DOHH2 (cell line): ENCODE data around the gene ADAM10.

Experiments
- H3F3A ChIP-seq: fragments of 200-600 bp; sonication (generic), shearing (Covaris generic); 2 replicates; pipeline ENCODE4 v1.6.0; 2016; ENCODE audit warnings: antibody characterized with exemption, mild to moderate bottlenecking; ENCODE audit not compliant: control insufficient read depth, insufficient read depth
- H3K27ac ChIP-seq: fragments of 200-600 bp; sonication (generic); 2 replicates; pipeline ENCODE4 v1.5.1; 2014; ENCODE audit warnings: low read depth, mild to moderate bottlenecking, low read length, moderate library complexity
- H3K27me3 ChIP-seq: fragments of 200-600 bp; sonication (generic); 2 replicates; pipeline ENCODE4 v1.6.1; 2014; ENCODE audit warnings: mild to moderate bottlenecking, low read length, mixed read lengths; ENCODE audit not compliant: control insufficient read depth
- H3K36me3 ChIP-seq: fragments of 200-600 bp; sonication (generic); 2 replicates; pipeline ENCODE4 v1.6.1; 2014; ENCODE audit warnings: mild to moderate bottlenecking, low read length, moderate library complexity, mixed read lengths; ENCODE audit not compliant: control insufficient read depth
- H3K4me1 ChIP-seq: fragments of 200-600 bp; sonication (generic); 2 replicates; pipeline ENCODE4 v1.6.1; 2014; ENCODE audit warnings: mild to moderate bottlenecking, low read length, mixed read lengths; ENCODE audit not compliant: control insufficient read depth
- H3K4me2 ChIP-seq: fragments of 200-600 bp; sonication (generic); 2 replicates; pipeline ENCODE4 v1.6.0; 2014; ENCODE audit warnings: mild to moderate bottlenecking, low read length, moderate library complexity
- H3K4me3 ChIP-seq: fragments of 200-600 bp; sonication (generic); 2 replicates; pipeline ENCODE4 v1.5.1; 2014; ENCODE audit warnings: mild to moderate bottlenecking, low read length, mixed read lengths
- H3K79me2 ChIP-seq: fragments of 200-600 bp; sonication (generic); 2 replicates; pipeline ENCODE4 v1.6.1; 2014; ENCODE audit warnings: mild to moderate bottlenecking, low read length, mixed read lengths; ENCODE audit not compliant: control insufficient read depth
- H3K9me2 ChIP-seq: fragments of 200-600 bp; sonication (generic); replicated peaks from 2 replicates; pipeline ENCODE4 v1.6.1; 2014; ENCODE audit warnings: mild to moderate bottlenecking, low read length, mixed read lengths; ENCODE audit not compliant: control insufficient read depth
- H3K9me3 ChIP-seq: fragments of 200-600 bp; sonication (generic); 2 replicates; pipeline ENCODE4 v1.6.1; 2014; ENCODE audit warnings: antibody characterized with exemption, low read length, mixed read lengths; ENCODE audit not compliant: control insufficient read depth, insufficient read depth
- H4K20me1 ChIP-seq: fragments of 200-600 bp; sonication (generic); 2 replicates; pipeline ENCODE4 v1.6.0; 2014; ENCODE audit warnings: low read depth, mild to moderate bottlenecking, antibody characterized with exemption, low read length, moderate library complexity; ENCODE audit not compliant: control insufficient read depth, insufficient read depth
- EZH2phosphoT487 ChIP-seq: fragments of 200-600 bp; sonication (generic); IDR thresholded peaks from 2 replicates; pipeline ENCODE4 v1.6.1; 2017; ENCODE audit warnings: borderline replicate concordance, mild to moderate bottlenecking, antibody characterized with exemption, low read length, moderate library complexity, mixed read lengths
- TF ChIP-seq, protein P1 (sequence below): fragments of 200-600 bp; sonication (generic); IDR thresholded peaks from one replicate; pipeline ENCODE4 v1.5.1; 2014; ENCODE audit warnings: antibody characterized with exemption, mild to moderate bottlenecking, low read depth, low read length; ENCODE audit not compliant: poor library complexity, severe bottlenecking

ADAM10 gene

DNA sequence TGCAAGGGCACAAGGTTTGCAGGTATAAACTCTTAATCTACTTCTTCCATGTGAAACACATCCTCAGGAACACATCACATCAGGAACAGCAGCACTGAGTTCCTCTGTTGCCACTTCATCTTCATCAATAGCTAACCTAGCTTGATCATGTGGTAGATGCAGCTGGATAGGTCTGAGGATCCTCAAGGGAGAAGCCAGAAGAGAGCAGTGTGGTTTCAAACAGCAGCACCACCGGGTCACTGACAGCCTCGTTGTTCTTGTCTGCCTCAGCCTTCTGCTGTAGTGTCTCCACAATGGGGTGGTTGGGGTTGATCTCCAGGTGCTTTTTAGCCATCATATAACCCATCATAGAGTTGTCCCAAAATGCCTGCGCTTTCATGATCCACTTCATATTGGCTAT lies 58.8 kb downstream of the ADAM10 start:
- Histone ChIP-seq H3K4me2 (no peak overlapping the region), H3K27me3 (no peaks in the 10 kb centered on the region), H3F3A (no peaks in the 10 kb centered on the region), H4K20me1 (peaks cover 4% of the 10 kb centered on the region), H3K36me3 (peaks cover 5% of the 10 kb centered on the region; the same call in 1 of the 2 replicates), H3K4me1 (no peaks in the 10 kb centered on the region), H3K79me2 (peaks cover 65% of the 10 kb centered on the region), H3K4me3 (no peak overlapping the region), H3K9me2 (no peaks in the 10 kb centered on the region), H3K27ac (no peak overlapping the region), H3K9me3 (no peaks in the 10 kb centered on the region)
- TF ChIP-seq EZH2phosphoT487, result no peak
- TF ChIP-seq, protein P1, sequence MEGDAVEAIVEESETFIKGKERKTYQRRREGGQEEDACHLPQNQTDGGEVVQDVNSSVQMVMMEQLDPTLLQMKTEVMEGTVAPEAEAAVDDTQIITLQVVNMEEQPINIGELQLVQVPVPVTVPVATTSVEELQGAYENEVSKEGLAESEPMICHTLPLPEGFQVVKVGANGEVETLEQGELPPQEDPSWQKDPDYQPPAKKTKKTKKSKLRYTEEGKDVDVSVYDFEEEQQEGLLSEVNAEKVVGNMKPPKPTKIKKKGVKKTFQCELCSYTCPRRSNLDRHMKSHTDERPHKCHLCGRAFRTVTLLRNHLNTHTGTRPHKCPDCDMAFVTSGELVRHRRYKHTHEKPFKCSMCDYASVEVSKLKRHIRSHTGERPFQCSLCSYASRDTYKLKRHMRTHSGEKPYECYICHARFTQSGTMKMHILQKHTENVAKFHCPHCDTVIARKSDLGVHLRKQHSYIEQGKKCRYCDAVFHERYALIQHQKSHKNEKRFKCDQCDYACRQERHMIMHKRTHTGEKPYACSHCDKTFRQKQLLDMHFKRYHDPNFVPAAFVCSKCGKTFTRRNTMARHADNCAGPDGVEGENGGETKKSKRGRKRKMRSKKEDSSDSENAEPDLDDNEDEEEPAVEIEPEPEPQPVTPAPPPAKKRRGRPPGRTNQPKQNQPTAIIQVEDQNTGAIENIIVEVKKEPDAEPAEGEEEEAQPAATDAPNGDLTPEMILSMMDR, result no peak

GRCh38 chr15:58689646-58690045 lies 59.9 kb downstream of the ADAM10 start:
- Histone ChIP-seq H4K20me1 (peaks cover 4% of the 10 kb centered on the region), H3F3A (no peaks in the 10 kb centered on the region), H3K4me3 (no peak overlapping the region), H3K4me2 (no peak overlapping the region), H3K9me2 (no peaks in the 10 kb centered on the region), H3K27me3 (no peaks in the 10 kb centered on the region), H3K9me3 (no peaks in the 10 kb centered on the region), H3K4me1 (no peaks in the 10 kb centered on the region), H3K27ac (no peak overlapping the region), H3K79me2 (peaks cover 61% of the 10 kb centered on the region), H3K36me3 (peaks cover 5% of the 10 kb centered on the region; the same call in 1 of the 2 replicates)
- no peak for TF ChIP-seq EZH2phosphoT487
- TF ChIP-seq, protein P1, result no peak

DNA sequence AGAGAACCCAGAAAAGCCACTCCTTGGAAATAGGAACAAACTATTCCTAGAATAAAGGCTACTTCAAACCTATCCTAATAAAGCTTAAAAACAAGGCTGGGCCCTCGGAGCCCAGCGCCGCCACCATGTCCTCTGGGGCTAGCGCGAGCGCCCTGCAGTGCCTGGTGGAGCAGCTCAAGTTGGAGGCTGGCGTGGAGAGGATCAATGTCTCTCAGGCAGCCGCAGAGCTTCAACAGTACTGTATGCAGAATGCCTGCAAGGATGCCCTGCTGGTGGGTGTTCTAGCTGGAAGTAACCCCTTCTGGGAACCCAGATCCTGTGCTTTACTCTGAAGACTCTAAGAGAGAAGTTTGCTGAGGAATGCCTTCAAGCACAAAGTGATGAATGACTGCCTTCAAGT lies 63.2 kb downstream of the ADAM10 start:
- Histone ChIP-seq H3K9me3 (no peaks in the 10 kb centered on the region), H3K4me3 (no peak overlapping the region), H3K27me3 (no peaks in the 10 kb centered on the region), H3K27ac (no peak overlapping the region), H3F3A (no peaks in the 10 kb centered on the region), H4K20me1 (peaks cover 1% of the 10 kb centered on the region; the same call in 1 of the 2 replicates), H3K36me3 (no peaks in the 10 kb centered on the region), H3K79me2 (peaks cover 46% of the 10 kb centered on the region), H3K4me2 (no peak overlapping the region), H3K4me1 (peaks cover 8% of the 10 kb centered on the region), H3K9me2 (no peaks in the 10 kb centered on the region)
- TF ChIP-seq EZH2phosphoT487, result no peak
- TF ChIP-seq, protein P1, result no peak
